SU-DHL-6 (cell line): ENCODE measurements around the gene MAGEB1.

Source experiments
- CTCF ChIP-seq: fragments of 200-600 bp; sonication (generic); IDR thresholded peaks from one replicate; pipeline ENCODE4 v1.5.1; 2017; ENCODE audit warnings: antibody characterized with exemption, mild to moderate bottlenecking, low read length, moderate library complexity; ENCODE audit not compliant: insufficient read depth, poor library complexity, severe bottlenecking
- EZH2phosphoT487 ChIP-seq: fragments of 200-600 bp; sonication (generic), shearing (Covaris generic); conservative IDR thresholded peaks from 2 replicates; pipeline ENCODE4 v1.6.1; 2018; ENCODE audit warnings: mild to moderate bottlenecking, antibody characterized with exemption, low read length, moderate library complexity, mixed read lengths

- no peak for TF ChIP-seq CTCF
- no peak for TF ChIP-seq EZH2phosphoT487
Measured at GRCh38 chrX:30280428-30280827, 33.5 kb downstream of the MAGEB1 start.
